Chondrocyte (in vitro differentiated cells): ENCODE data around the gene TMEM164. TPM values are rescaled to one million over a fixed set of nuclear protein-coding genes. Genes with fewer than 3 reads are reported as not detected.

ENCODE experiments used
- DNase-seq: peaks from one replicate; pipeline ENCODE4 v3.0.0; 2021; ENCODE audit warnings: mixed read lengths, low spot score
- H3K27ac Mint-ChIP-seq: one replicate; pipeline ENCODE4 v1.8.0; 2021; ENCODE audit warnings: mild to moderate bottlenecking, moderate library complexity, mixed read lengths; ENCODE audit not compliant: unreplicated experiment
- H3K27me3 Mint-ChIP-seq: 2 replicates; pipeline ENCODE4 v1.8.0; 2021; ENCODE audit warnings: low read depth, mixed read lengths
- H3K36me3 Mint-ChIP-seq: 2 replicates; pipeline ENCODE4 v1.8.0; 2021; ENCODE audit warnings: low read depth, mixed read lengths
- H3K4me1 Mint-ChIP-seq: 2 replicates; pipeline ENCODE4 v1.8.0; 2021; ENCODE audit warnings: low read depth, mild to moderate bottlenecking, mixed read lengths
- H3K4me3 Mint-ChIP-seq: one replicate; pipeline ENCODE4 v1.8.0; 2021; ENCODE audit warnings: mild to moderate bottlenecking, moderate library complexity, mixed read lengths; ENCODE audit not compliant: unreplicated experiment
- H3K9me3 Mint-ChIP-seq: 2 replicates; pipeline ENCODE4 v1.8.0; 2021; ENCODE audit warnings: low read depth, mixed read lengths
- total RNA-seq: library from RNA; stranded (reverse); gene quantifications from 3 replicates; pipeline ENCODE4 v1.2.1, GENCODE V29; 2021
- TF ChIP-seq, protein P1 (sequence below): fragments of 200-600 bp; sonication (generic); IDR thresholded peaks from 2 replicates; pipeline ENCODE4 v1.5.0; 2021; ENCODE audit warnings: antibody characterized with exemption, mild to moderate bottlenecking, moderate library complexity

TMEM164 gene
- total RNA-seq, 1 donor from 2014 or later = 11.8 TPM

GRCh38 chrX:110081740-110082139 is 78.8 kb downstream of the TMEM164 start:
- Mint-ChIP-seq H3K9me3 (peaks cover 6% of the 10 kb centered on the region), H3K27ac (no peak overlapping the region), H3K4me1 (peaks cover 25% of the 10 kb centered on the region), H3K4me3 (no peak overlapping the region), H3K36me3 (peaks cover 2% of the 10 kb centered on the region), H3K27me3 (no peaks in the 10 kb centered on the region)
- no peak for DNase-seq
- TF ChIP-seq, protein P1, sequence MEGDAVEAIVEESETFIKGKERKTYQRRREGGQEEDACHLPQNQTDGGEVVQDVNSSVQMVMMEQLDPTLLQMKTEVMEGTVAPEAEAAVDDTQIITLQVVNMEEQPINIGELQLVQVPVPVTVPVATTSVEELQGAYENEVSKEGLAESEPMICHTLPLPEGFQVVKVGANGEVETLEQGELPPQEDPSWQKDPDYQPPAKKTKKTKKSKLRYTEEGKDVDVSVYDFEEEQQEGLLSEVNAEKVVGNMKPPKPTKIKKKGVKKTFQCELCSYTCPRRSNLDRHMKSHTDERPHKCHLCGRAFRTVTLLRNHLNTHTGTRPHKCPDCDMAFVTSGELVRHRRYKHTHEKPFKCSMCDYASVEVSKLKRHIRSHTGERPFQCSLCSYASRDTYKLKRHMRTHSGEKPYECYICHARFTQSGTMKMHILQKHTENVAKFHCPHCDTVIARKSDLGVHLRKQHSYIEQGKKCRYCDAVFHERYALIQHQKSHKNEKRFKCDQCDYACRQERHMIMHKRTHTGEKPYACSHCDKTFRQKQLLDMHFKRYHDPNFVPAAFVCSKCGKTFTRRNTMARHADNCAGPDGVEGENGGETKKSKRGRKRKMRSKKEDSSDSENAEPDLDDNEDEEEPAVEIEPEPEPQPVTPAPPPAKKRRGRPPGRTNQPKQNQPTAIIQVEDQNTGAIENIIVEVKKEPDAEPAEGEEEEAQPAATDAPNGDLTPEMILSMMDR = no peak

GRCh38 chrX:110082161-110082560 is 79.2 kb downstream of the TMEM164 start:
- peaks cover 2% of the 10 kb centered on the region for H3K36me3 Mint-ChIP-seq
- TF ChIP-seq, protein P1 = no peak
- H3K4me3 Mint-ChIP-seq = no peak overlapping the region
- H3K4me1 Mint-ChIP-seq = peaks cover 30% of the 10 kb centered on the region
- H3K27me3 Mint-ChIP-seq = no peaks in the 10 kb centered on the region
- DNase-seq = no peak
- peaks cover 3% of the 10 kb centered on the region for H3K9me3 Mint-ChIP-seq
- H3K27ac Mint-ChIP-seq = no peak overlapping the region

- H3K4me1 Mint-ChIP-seq = peaks cover 47% of the 10 kb centered on the region
- DNase-seq = no peak
- no peak overlapping the region for H3K4me3 Mint-ChIP-seq
- no peaks in the 10 kb centered on the region for H3K9me3 Mint-ChIP-seq
- no peaks in the 10 kb centered on the region for H3K36me3 Mint-ChIP-seq
- H3K27ac Mint-ChIP-seq = peak overlapping the region; percentile 82
- no peaks in the 10 kb centered on the region for H3K27me3 Mint-ChIP-seq
- TF ChIP-seq, protein P1 = no peak
Observed at GRCh38 chrX:110086162-110086915, 83.4 kb downstream of the TMEM164 start.

- Mint-ChIP-seq H3K9me3 (peaks cover 3% of the 10 kb centered on the region), H3K4me3 (no peak overlapping the region), H3K27ac (peak overlapping the region; percentile 82), H3K36me3 (no peaks in the 10 kb centered on the region), H3K4me1 (peaks cover 41% of the 10 kb centered on the region), H3K27me3 (no peaks in the 10 kb centered on the region)
- DNase-seq = no peak
- TF ChIP-seq, protein P1 = no peak
Observed at GRCh38 chrX:110086916-110087484, 84.1 kb downstream of the TMEM164 start.

- Mint-ChIP-seq H3K4me1 (peaks cover 34% of the 10 kb centered on the region), H3K36me3 (no peaks in the 10 kb centered on the region), H3K4me3 (no peak overlapping the region), H3K27me3 (no peaks in the 10 kb centered on the region), H3K9me3 (peaks cover 6% of the 10 kb centered on the region), H3K27ac (peak overlapping the region; percentile 82)
- DNase-seq = no peak
- TF ChIP-seq, protein P1 = no peak
Observed at GRCh38 chrX:110087485-110088356, 84.8 kb downstream of the TMEM164 start.
